Activated T-helper 1 cell treated with anti-CD3 and anti-CD28 coated beads, Interleukin-12 subunit alpha, Interleukin-12 subunit beta, Interleukin-2, Interleukin-4 antibody, amounts not matched to agents 30 ng/mL and 10 ng/mL and 1 ng/mL, durations not matched to agents 14 hours and 24 hours and 36 hours (primary cell): ENCODE results near the gene RIMKLA. TPM values are rescaled to one million over a fixed set of nuclear protein-coding genes. Genes with fewer than 3 reads are reported as not detected.
A peak's percentile ranks its signal among the peaks of the same experiment; 100 is the strongest.

Source experiments
- DNase-seq: peaks from one replicate; pipeline ENCODE4 v3.0.0; 2021; ENCODE audit warnings: low spot score
- H3K27ac Mint-ChIP-seq: one replicate; pipeline ENCODE4 v1.8.0; 2021; ENCODE audit warnings: mild to moderate bottlenecking, mixed read lengths
- H3K27me3 Mint-ChIP-seq: one replicate; pipeline ENCODE4 v1.8.0; 2022; ENCODE audit warnings: mild to moderate bottlenecking, moderate library complexity, mixed read lengths; ENCODE audit not compliant: insufficient read depth
- H3K36me3 Mint-ChIP-seq: one replicate; pipeline ENCODE4 v1.8.0; 2021; ENCODE audit warnings: low read depth, mixed read lengths
- H3K4me1 Mint-ChIP-seq: one replicate; pipeline ENCODE4 v1.8.0; 2021; ENCODE audit warnings: low read depth, mixed read lengths
- H3K4me3 Mint-ChIP-seq: one replicate; pipeline ENCODE4 v1.8.0; 2021; ENCODE audit warnings: mild to moderate bottlenecking, moderate library complexity, mixed read lengths
- H3K9me3 Mint-ChIP-seq: one replicate; pipeline ENCODE4 v1.8.0; 2021; ENCODE audit warnings: mixed read lengths
- intact Hi-C: fragments of 100-400 bp; cut with micrococcal nuclease; formaldehyde crosslinking; loops from one replicate; pipeline ENCODE4 v1.15.1; 2024
- total RNA-seq: library from RNA; stranded (reverse); gene quantifications from 2 replicates; pipeline ENCODE4 v1.2.3, GENCODE V29; 2022

The RIMKLA gene
- total RNA-seq, 1 donor from 2014 or later: 3.3 TPM

DNA sequence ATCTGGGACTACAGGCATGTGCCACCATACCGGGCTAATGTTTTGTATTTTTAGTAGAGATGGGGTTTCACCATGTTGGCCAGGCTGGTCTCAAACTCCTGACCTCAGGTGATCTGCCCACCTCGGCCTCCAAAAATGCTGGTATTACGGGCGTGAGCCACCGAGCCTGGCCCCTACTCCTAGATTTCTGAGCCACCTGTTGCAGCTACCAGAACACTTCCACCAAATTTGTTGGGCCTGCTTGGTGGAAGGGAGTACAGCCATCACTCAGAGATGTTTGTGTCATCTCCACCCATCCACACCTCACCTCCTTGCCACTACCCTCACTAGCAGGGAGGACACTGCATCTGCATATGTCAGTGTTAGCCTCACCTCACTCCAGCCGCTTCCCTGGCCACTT lies 5.5 kb downstream of the RIMKLA start:
- H3K36me3 Mint-ChIP-seq: no peaks in the 10 kb centered on the region
- H3K4me1 Mint-ChIP-seq: peaks cover 16% of the 10 kb centered on the region
- H3K27me3 Mint-ChIP-seq: peaks cover 6% of the 10 kb centered on the region
- no peak for DNase-seq
- H3K27ac Mint-ChIP-seq: no peak overlapping the region
- intact Hi-C loops: no loop called here
- H3K4me3 Mint-ChIP-seq: no peak overlapping the region
- no peaks in the 10 kb centered on the region for H3K9me3 Mint-ChIP-seq

- Mint-ChIP-seq H3K27me3 (no peaks in the 10 kb centered on the region), H3K4me3 (no peak overlapping the region), H3K36me3 (no peaks in the 10 kb centered on the region), H3K9me3 (no peaks in the 10 kb centered on the region), H3K4me1 (peaks cover 14% of the 10 kb centered on the region), H3K27ac (no peak overlapping the region)
- intact Hi-C loops: loop anchor here (2.0 kb wide), 1 partner anchor 33 kb away; no protein-coding TSS in a partner anchor
- DNase-seq: no peak
Measured at GRCh38 chr1:42392255-42392654, 11.7 kb downstream of the RIMKLA start.

- intact Hi-C loops: loop anchor here (1.0 to 2.0 kb wide), 2 partner anchors 12 to 34 kb away; no protein-coding TSS in a partner anchor
- Mint-ChIP-seq H3K27me3 (no peaks in the 10 kb centered on the region), H3K4me1 (peaks cover 14% of the 10 kb centered on the region), H3K4me3 (peak overlapping the region; percentile 15), H3K9me3 (no peaks in the 10 kb centered on the region), H3K27ac (peak overlapping the region; percentile 40), H3K36me3 (no peaks in the 10 kb centered on the region)
- DNase-seq: no peak
Measured at GRCh38 chr1:42392967-42393848, 12.6 kb downstream of the RIMKLA start.

- Mint-ChIP-seq H3K27ac (no peak overlapping the region), H3K9me3 (no peaks in the 10 kb centered on the region), H3K36me3 (no peaks in the 10 kb centered on the region), H3K4me3 (no peak overlapping the region), H3K4me1 (peaks cover 5% of the 10 kb centered on the region), H3K27me3 (no peaks in the 10 kb centered on the region)
- intact Hi-C loops: no loop called here
- DNase-seq: no peak
Measured at GRCh38 chr1:42399315-42400100, 18.9 kb downstream of the RIMKLA start.

DNA sequence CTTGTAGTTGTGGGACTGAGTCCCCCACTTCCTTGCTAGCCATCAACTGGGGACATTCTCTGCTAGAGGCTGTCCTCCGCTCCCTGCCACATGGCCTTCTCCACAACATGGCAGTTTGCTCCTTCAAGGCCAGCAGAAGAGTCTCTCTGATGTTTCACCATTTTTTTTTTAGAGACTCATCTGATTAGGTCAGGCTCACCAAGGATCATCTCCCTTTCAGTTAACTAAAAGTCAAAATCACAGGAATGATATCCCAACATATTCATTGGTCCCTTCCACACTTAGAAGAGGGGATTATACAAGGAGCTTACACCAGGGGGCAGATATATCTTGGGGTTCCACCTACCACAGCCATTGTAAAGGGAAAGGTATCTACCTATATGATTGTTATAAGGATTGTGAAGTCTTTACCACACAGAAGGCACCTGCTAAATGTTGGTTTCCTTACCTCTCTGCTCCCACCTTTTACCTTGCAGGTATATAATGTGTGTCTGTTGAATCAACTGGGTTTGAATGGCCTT lies 23.3 kb downstream of the RIMKLA start:
- H3K27ac Mint-ChIP-seq: no peak overlapping the region
- H3K36me3 Mint-ChIP-seq: peaks cover 7% of the 10 kb centered on the region
- no peak overlapping the region for H3K4me3 Mint-ChIP-seq
- no peak for DNase-seq
- H3K9me3 Mint-ChIP-seq: no peaks in the 10 kb centered on the region
- no peaks in the 10 kb centered on the region for H3K27me3 Mint-ChIP-seq
- intact Hi-C loops: no loop called here
- H3K4me1 Mint-ChIP-seq: no peaks in the 10 kb centered on the region

DNA sequence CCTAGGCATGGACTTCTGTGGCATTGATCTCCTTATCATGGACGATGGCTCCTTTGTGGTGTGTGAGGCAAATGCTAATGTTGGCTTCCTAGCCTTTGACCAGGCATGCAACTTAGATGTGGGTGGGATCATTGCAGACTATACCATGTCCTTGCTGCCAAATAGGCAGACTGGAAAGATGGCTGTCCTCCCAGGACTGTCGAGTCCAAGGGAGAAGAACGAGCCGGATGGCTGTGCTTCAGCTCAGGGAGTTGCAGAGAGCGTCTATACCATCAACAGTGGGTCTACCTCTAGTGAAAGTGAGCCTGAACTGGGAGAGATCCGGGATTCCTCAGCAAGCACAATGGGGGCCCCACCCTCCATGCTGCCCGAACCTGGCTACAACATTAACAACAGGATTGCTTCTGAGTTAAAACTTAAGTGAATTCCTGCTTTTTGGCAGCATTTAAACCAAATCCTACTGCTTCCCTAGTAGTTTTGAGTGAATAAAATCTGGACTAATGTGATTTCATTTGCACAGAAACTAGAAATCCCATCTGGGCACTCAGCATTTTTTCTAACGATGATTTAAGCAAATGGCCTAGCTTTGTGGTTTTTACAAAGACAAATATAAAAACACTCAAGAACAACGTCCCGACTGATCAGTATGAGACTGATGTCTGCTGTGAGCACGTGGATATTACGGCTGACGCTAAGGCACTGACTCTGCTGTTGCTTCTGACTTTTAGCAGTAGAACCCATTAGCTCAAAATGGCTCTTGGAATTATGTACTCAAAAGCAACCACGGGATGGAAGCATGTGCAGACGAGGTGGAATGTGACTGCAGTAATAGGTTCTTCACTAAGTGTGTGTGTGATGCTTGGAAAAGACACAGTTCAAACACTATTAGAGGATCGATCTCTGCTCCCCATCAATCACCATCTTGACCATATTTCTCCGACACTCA lies 34.2 kb downstream of the RIMKLA start:
- Mint-ChIP-seq H3K4me3 (no peak overlapping the region), H3K4me1 (no peaks in the 10 kb centered on the region), H3K27ac (no peak overlapping the region), H3K27me3 (no peaks in the 10 kb centered on the region), H3K9me3 (no peaks in the 10 kb centered on the region), H3K36me3 (peaks cover 12% of the 10 kb centered on the region)
- no peak for DNase-seq
- intact Hi-C loops: no loop called here

- intact Hi-C loops: no loop called here
- Mint-ChIP-seq H3K4me1 (no peaks in the 10 kb centered on the region), H3K36me3 (peaks cover 9% of the 10 kb centered on the region), H3K27me3 (peaks cover 3% of the 10 kb centered on the region), H3K4me3 (no peak overlapping the region), H3K27ac (no peak overlapping the region), H3K9me3 (no peaks in the 10 kb centered on the region)
- DNase-seq: no peak
Measured at GRCh38 chr1:42417166-42417565, 36.6 kb downstream of the RIMKLA start.

GRCh38 chr1:42418516-42418915 lies 37.9 kb downstream of the RIMKLA start:
- Mint-ChIP-seq H3K36me3 (peaks cover 6% of the 10 kb centered on the region), H3K9me3 (no peaks in the 10 kb centered on the region), H3K27me3 (peaks cover 3% of the 10 kb centered on the region), H3K27ac (no peak overlapping the region), H3K4me1 (no peaks in the 10 kb centered on the region), H3K4me3 (no peak overlapping the region)
- no peak for DNase-seq
- intact Hi-C loops: no loop called here

- Mint-ChIP-seq H3K4me1 (no peaks in the 10 kb centered on the region), H3K27me3 (peaks cover 3% of the 10 kb centered on the region), H3K27ac (no peak overlapping the region), H3K36me3 (peaks cover 6% of the 10 kb centered on the region), H3K4me3 (no peak overlapping the region), H3K9me3 (no peaks in the 10 kb centered on the region)
- DNase-seq: no peak
- intact Hi-C loops: no loop called here
Measured at GRCh38 chr1:42419126-42419821, 38.7 kb downstream of the RIMKLA start.

- Mint-ChIP-seq H3K9me3 (no peaks in the 10 kb centered on the region), H3K27ac (no peak overlapping the region), H3K36me3 (peaks cover 3% of the 10 kb centered on the region), H3K4me3 (no peak overlapping the region), H3K27me3 (peaks cover 3% of the 10 kb centered on the region), H3K4me1 (no peaks in the 10 kb centered on the region)
- intact Hi-C loops: no loop called here
- no peak for DNase-seq
Measured at GRCh38 chr1:42420121-42420520, 39.5 kb downstream of the RIMKLA start.

- Mint-ChIP-seq H3K27me3 (peaks cover 3% of the 10 kb centered on the region), H3K4me3 (no peak overlapping the region), H3K4me1 (no peaks in the 10 kb centered on the region), H3K36me3 (no peaks in the 10 kb centered on the region), H3K9me3 (no peaks in the 10 kb centered on the region), H3K27ac (no peak overlapping the region)
- intact Hi-C loops: no loop called here
- no peak for DNase-seq
Measured at GRCh38 chr1:42420911-42421585, 40.5 kb downstream of the RIMKLA start.
